ENCODE data around the gene CLN5. TPM values are rescaled to one million over a fixed set of nuclear protein-coding genes. Genes with fewer than 3 reads are reported as not detected.

The CLN5 gene
- total and polyA plus RNA-seq, 2 of the 4 experiments (the other 2 are of a cell fraction), result 11.3 to 15.1 TPM

DNA sequence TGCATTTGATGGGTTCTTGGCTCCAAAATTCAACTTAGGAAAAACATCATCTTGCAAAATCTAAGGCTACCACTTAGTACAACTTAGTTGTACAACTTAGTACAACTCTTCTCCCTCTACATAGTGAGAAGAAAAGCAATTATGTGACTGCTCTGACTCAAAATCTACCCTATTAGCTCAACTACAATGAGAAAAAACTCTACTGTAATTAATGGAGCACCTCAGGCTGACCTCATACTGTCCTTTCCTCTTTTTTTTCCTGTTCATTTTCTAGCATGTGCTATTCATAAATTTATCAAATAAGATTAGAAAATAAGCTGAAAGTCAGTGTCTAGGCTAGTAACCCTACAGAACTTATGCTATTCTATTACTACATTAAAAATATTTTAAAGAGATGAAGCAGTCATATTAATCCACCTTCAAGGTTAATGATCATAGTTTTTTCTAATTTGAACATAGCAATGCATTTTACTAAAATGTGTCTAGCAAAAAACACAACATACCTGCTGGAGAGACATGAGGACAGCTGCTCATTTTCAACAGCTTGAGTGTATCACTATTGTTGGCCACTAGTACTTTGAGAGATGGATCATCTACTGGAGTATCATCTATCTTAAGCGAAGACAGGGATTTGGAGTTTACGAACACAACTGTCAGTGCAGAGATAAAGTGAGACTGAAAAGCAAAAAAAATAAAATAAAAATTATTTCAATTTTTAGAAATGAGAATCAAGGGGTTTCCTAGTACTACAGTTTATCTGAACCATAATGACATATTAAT, 23.2 kb downstream of the CLN5 start:
- H3K9ac ChIP-seq (ENCODE audit: low read depth, low read length), result no peak overlapping the region
- H2BK5ac ChIP-seq (ENCODE audit: low read depth, low read length, poor library complexity, severe bottlenecking), result no peak overlapping the region
- peaks cover 3% of the 10 kb centered on the region; the same call in 1 of the 2 replicates for H3K9me1 ChIP-seq (ENCODE audit: insufficient read depth, low read length)
- no peak overlapping the region for H2AK9ac ChIP-seq (replicated peaks; ENCODE audit: low read depth, low read length, poor library complexity)
- no peak for TF ChIP-seq BHLHE40 (IDR thresholded peaks at IDR 0.05; ENCODE audit: low read depth, low read length)
- TF ChIP-seq RFX5 (IDR thresholded peaks at IDR 0.05; ENCODE audit: low read depth, low read length), result no peak
- TF ChIP-seq, protein P1, sequence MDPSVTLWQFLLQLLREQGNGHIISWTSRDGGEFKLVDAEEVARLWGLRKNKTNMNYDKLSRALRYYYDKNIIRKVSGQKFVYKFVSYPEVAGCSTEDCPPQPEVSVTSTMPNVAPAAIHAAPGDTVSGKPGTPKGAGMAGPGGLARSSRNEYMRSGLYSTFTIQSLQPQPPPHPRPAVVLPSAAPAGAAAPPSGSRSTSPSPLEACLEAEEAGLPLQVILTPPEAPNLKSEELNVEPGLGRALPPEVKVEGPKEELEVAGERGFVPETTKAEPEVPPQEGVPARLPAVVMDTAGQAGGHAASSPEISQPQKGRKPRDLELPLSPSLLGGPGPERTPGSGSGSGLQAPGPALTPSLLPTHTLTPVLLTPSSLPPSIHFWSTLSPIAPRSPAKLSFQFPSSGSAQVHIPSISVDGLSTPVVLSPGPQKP (IDR thresholded peaks at IDR 0.05; ENCODE audit: borderline replicate concordance, low read depth, low read length), result no peak
- TF ChIP-seq NFE2L2 (IDR thresholded peaks at IDR 0.05; ENCODE audit: low read depth, low read length), result no peak
- TF ChIP-seq MAZ (IDR thresholded peaks at IDR 0.05; ENCODE audit: borderline replicate concordance, low read depth, low read length), result no peak
- TF ChIP-seq MXI1 (IDR thresholded peaks at IDR 0.05; ENCODE audit: borderline replicate concordance, low read depth, low read length), result no peak
- TF ChIP-seq FOS (IDR thresholded peaks at IDR 0.05; ENCODE audit: low read depth, low read length), result no peak
- POLR2A ChIA-PET (ENCODE audit: unreplicated experiment), result no interaction called here
- H3K9me3 ChIP-seq (ENCODE audit: control insufficient read depth, insufficient read depth, low read length), result no peaks in the 10 kb centered on the region
- no peak overlapping the region for H2AK5ac ChIP-seq (ENCODE audit: low read depth, low read length)
- peaks cover 13 to 52% of the 10 kb centered on the region in 2 experiments for H3K79me1 ChIP-seq (ENCODE audit: low read depth in 1 of 2, low read length in 2 of 2)
- H2BK20ac ChIP-seq (ENCODE audit: low read depth, low read length), result no peak overlapping the region
- no peak for DNase-seq
- H2BK15ac ChIP-seq (ENCODE audit: low read depth, low read length), result no peak overlapping the region
- H3K14ac ChIP-seq (replicated peaks; ENCODE audit: low read depth, low read length), result no peak overlapping the region
- dilution Hi-C loops (cut with HindIII; ENCODE audit: low sequenced_read_pairs, unreplicated experiment), result no loop called here
- H3K27me3 ChIP-seq (ENCODE audit: control insufficient read depth, insufficient read depth, low read length), result no peaks in the 10 kb centered on the region
- intact Hi-C loops (cut with micrococcal nuclease), result no loop called here
- no peak overlapping the region for H3K4me3 ChIP-seq (ENCODE audit: insufficient read depth, low read depth, low read length)
- H4K5ac ChIP-seq (ENCODE audit: low read depth, low read length), result no peak overlapping the region
- no peak overlapping the region for H3K18ac ChIP-seq (ENCODE audit: low read depth, low read length)
- H3K23ac ChIP-seq (ENCODE audit: low read depth, low read length), result no peak overlapping the region
- H3K4me2 ChIP-seq (ENCODE audit: low read depth, low read length), result no peak overlapping the region
- H4K91ac ChIP-seq (ENCODE audit: insufficient read depth, low read depth, low read length), result no peak overlapping the region
- H2BK120ac ChIP-seq (ENCODE audit: low read depth, low read length), result no peak overlapping the region
- CTCF ChIA-PET, result interaction anchor here (0.6 kb wide), 1 partner anchor 1347 kb away, joined by 3 read pairs; no protein-coding TSS in a partner anchor
- in situ Hi-C loops (cut with MboI; ENCODE audit: low sequenced_read_pairs), result no loop called here
- no peaks in the 10 kb centered on the region for H3K4me1 ChIP-seq (ENCODE audit: control insufficient read depth, insufficient read depth, low read length)
- WGBS, 2 experiments (ENCODE audit: extremely low coverage in 2 of 2, insufficient read length in 1 of 2), result no CpG with 5 or more reads among the region's 2 CpGs
- no TSS peak for BruUV-seq (replicated peaks)
- peaks cover 15% of the 10 kb centered on the region; the same call in 1 of the 2 replicates for H4K20me1 ChIP-seq (ENCODE audit: insufficient read depth, low read length)
- H3K36me3 ChIP-seq (ENCODE audit: control insufficient read depth, insufficient read depth, low read length), result peaks cover 37% of the 10 kb centered on the region
- no peak overlapping the region for H3K4ac ChIP-seq (ENCODE audit: low read depth, low read length)
- H4K8ac ChIP-seq (ENCODE audit: low read depth in 2 of 2, low read length in 2 of 2), result no peak overlapping the region
- no peak for ATAC-seq (ENCODE audit: low read depth)
- no peak overlapping the region for H3K27ac ChIP-seq (ENCODE audit: insufficient read depth, low read length)
- H2AFZ ChIP-seq (replicated peaks; ENCODE audit: low read length, poor library complexity), result no peak overlapping the region
- no peak overlapping the region for H3K56ac ChIP-seq (ENCODE audit: extremely low read depth, insufficient read depth, low read length)
